H9 (cell line): Measurements from ENCODE around the gene TASOR2. TPM values are rescaled to one million over a fixed set of nuclear protein-coding genes. Genes with fewer than 3 reads are reported as not detected.

Experiments
- DNase-seq: peaks from one replicate; pipeline ENCODE4 v3.0.0-alpha.2; 2017
- H2AFZ ChIP-seq: one replicate; pipeline ENCODE4 v1.6.1; 2013; ENCODE audit warnings: mild to moderate bottlenecking, low read length, control low read depth, moderate library complexity
- H2AK5ac ChIP-seq: 2 replicates; pipeline ENCODE4 v1.6.1; 2013; ENCODE audit warnings: low read length, control low read depth, mixed read lengths; ENCODE audit not compliant: insufficient read length
- H2BK120ac ChIP-seq: one replicate; pipeline ENCODE4 v1.6.1; 2013; ENCODE audit warnings: low read depth, mild to moderate bottlenecking, low read length, control low read depth, inconsistent platforms; ENCODE audit not compliant: poor library complexity, severe bottlenecking
- H2BK12ac ChIP-seq: 2 replicates; pipeline ENCODE4 v1.6.1; 2013; ENCODE audit warnings: low read length, control low read depth, mixed read lengths, low read depth; ENCODE audit not compliant: insufficient read length
- H2BK15ac ChIP-seq: 2 replicates; pipeline ENCODE4 v1.6.1; 2013; ENCODE audit warnings: low read depth, low read length, control low read depth
- H2BK20ac ChIP-seq: one replicate; pipeline ENCODE4 v1.6.1; 2013; ENCODE audit warnings: low read depth, mild to moderate bottlenecking, low read length, control low read depth, inconsistent platforms; ENCODE audit not compliant: poor library complexity, severe bottlenecking
- H2BK5ac ChIP-seq: 2 replicates; pipeline ENCODE4 v1.6.1; 2013; ENCODE audit warnings: low read length, control low read depth, mixed read lengths; ENCODE audit not compliant: insufficient read length
- H3K14ac ChIP-seq: 2 replicates; pipeline ENCODE4 v1.6.1; 2013; ENCODE audit warnings: low read length, control low read depth; ENCODE audit not compliant: insufficient read depth
- H3K18ac ChIP-seq: 2 replicates; pipeline ENCODE4 v1.6.1; 2013; ENCODE audit warnings: low read depth, mild to moderate bottlenecking, mixed read lengths, low read length, control low read depth; ENCODE audit not compliant: insufficient read length
- H3K23ac ChIP-seq: 2 replicates; pipeline ENCODE4 v1.6.1; 2013; ENCODE audit warnings: low read length, control low read depth, mixed read lengths, low read depth; ENCODE audit not compliant: insufficient read length
- H3K23me2 ChIP-seq: 2 replicates; pipeline ENCODE4 v1.6.1; 2013; ENCODE audit warnings: low read depth, mild to moderate bottlenecking, mixed read lengths, low read length, control low read depth; ENCODE audit not compliant: insufficient read length, poor library complexity, severe bottlenecking
- H3K27ac ChIP-seq: 2 replicates; pipeline ENCODE4 v1.5.1; 2013; ENCODE audit warnings: low read length, control low read depth, mixed read lengths, low read depth; ENCODE audit not compliant: insufficient read length
- H3K27me3 ChIP-seq: 2 replicates; pipeline ENCODE4 v1.6.1; 2013; ENCODE audit warnings: low read length, control low read depth, inconsistent platforms; ENCODE audit not compliant: insufficient read depth
- H3K4ac ChIP-seq: 2 replicates; pipeline ENCODE4 v1.6.1; 2013; ENCODE audit warnings: low read depth, mild to moderate bottlenecking, control low read depth, inconsistent platforms, low read length, moderate library complexity
- H3K4me1 ChIP-seq: 2 replicates; pipeline ENCODE4 v1.6.1; 2013; ENCODE audit warnings: low read length, control low read depth, inconsistent platforms; ENCODE audit not compliant: insufficient read depth
- H3K4me2 ChIP-seq: 2 replicates; pipeline ENCODE4 v1.6.1; 2013; ENCODE audit warnings: low read length, control low read depth, mixed read lengths; ENCODE audit not compliant: insufficient read length, insufficient read depth
- H3K56ac ChIP-seq: 2 replicates; pipeline ENCODE4 v1.6.1; 2013; ENCODE audit warnings: low read depth, mild to moderate bottlenecking, mixed read lengths, low read length, control low read depth; ENCODE audit not compliant: insufficient read length
- H3K79me1 ChIP-seq: 2 replicates; pipeline ENCODE4 v1.6.1; 2013; ENCODE audit warnings: low read depth, mild to moderate bottlenecking, moderate library complexity, low read length, control low read depth, inconsistent platforms; ENCODE audit not compliant: insufficient read depth, poor library complexity, severe bottlenecking
- H3K79me2 ChIP-seq: 2 replicates; pipeline ENCODE4 v1.6.1; 2013; ENCODE audit warnings: low read length, control low read depth, inconsistent platforms; ENCODE audit not compliant: insufficient read depth
- H3K9ac ChIP-seq: 2 replicates; pipeline ENCODE4 v1.6.1; 2013; ENCODE audit warnings: low read length, control low read depth, mixed read lengths; ENCODE audit not compliant: insufficient read length; ENCODE audit errors: extremely low read depth
- H3K9me3 ChIP-seq: one replicate; pipeline ENCODE4 v1.6.1; 2013; ENCODE audit warnings: low read depth, low read length, inconsistent platforms; ENCODE audit not compliant: control insufficient read depth
- H3T11ph ChIP-seq: one replicate; pipeline ENCODE4 v1.6.1; 2013; ENCODE audit warnings: mild to moderate bottlenecking, low read length, control low read depth, inconsistent platforms
- H4K20me1 ChIP-seq: one replicate; pipeline ENCODE4 v1.6.1; 2013; ENCODE audit not compliant: control insufficient read depth, insufficient read length, insufficient read depth
- H4K5ac ChIP-seq: 2 replicates; pipeline ENCODE4 v1.6.1; 2013; ENCODE audit warnings: low read depth, mild to moderate bottlenecking, mixed read lengths, low read length, control low read depth; ENCODE audit not compliant: insufficient read length
- H4K8ac ChIP-seq: replicated peaks from 2 replicates; pipeline ENCODE4 v1.6.1; 2013; ENCODE audit warnings: low read length, control low read depth, mixed read lengths, low read depth; ENCODE audit not compliant: insufficient read length
- H4K91ac ChIP-seq: 2 replicates; pipeline ENCODE4 v1.6.1; 2013; ENCODE audit warnings: low read depth, mild to moderate bottlenecking, moderate library complexity, mixed read lengths, low read length, control low read depth; ENCODE audit not compliant: insufficient read length
- H3K27ac Mint-ChIP-seq, 3 experiments: 2 replicates in 2 of 3; 3 replicates in 1 of 3; pipeline ENCODE4 v1.8.0; 2020 to 2021; ENCODE audit warnings: mixed read lengths in 3 of 3, mild to moderate bottlenecking in 1 of 3, moderate library complexity in 1 of 3
- H3K27me3 Mint-ChIP-seq: 2 replicates; pipeline ENCODE4 v1.8.0; 2021; ENCODE audit warnings: low read depth, mild to moderate bottlenecking, moderate library complexity, mixed read lengths
- H3K36me3 Mint-ChIP-seq, 3 experiments: 2 replicates in 2 of 3; 3 replicates in 1 of 3; pipeline ENCODE4 v1.8.0; 2020 to 2021; ENCODE audit warnings: low read depth in 3 of 3, mixed read lengths in 3 of 3; ENCODE audit not compliant: insufficient read depth in 1 of 3
- H3K4me1 Mint-ChIP-seq, 2 experiments: 2 replicates each; pipeline ENCODE4 v1.8.0; 2020; ENCODE audit warnings: mixed read lengths in 2 of 2
- H3K4me3 Mint-ChIP-seq, 2 experiments: 2 replicates in 1 of 2; 3 replicates in 1 of 2; pipeline ENCODE4 v1.8.0; 2020 to 2021; ENCODE audit warnings: mild to moderate bottlenecking in 2 of 2, mixed read lengths in 2 of 2, moderate library complexity in 1 of 2
- H3K9me3 Mint-ChIP-seq, 2 experiments: 2 replicates in 1 of 2; 3 replicates in 1 of 2; pipeline ENCODE4 v1.8.0; 2020; ENCODE audit warnings: mild to moderate bottlenecking in 2 of 2, mixed read lengths in 2 of 2, moderate library complexity in 1 of 2
- CTCF ChIP-seq: fragments of 200-600 bp; sonication (generic); conservative IDR thresholded peaks from 3 replicates; pipeline ENCODE4 v1.8.0; 2021; ENCODE audit warnings: antibody characterized with exemption, mild to moderate bottlenecking
- WGBS: extraction: QIAGEN DNeasy Blood & Tissue Kit; methylation state at CpG from one replicate; pipeline ENCODE4 v1.1.7; 2013; ENCODE audit warnings: missing lambda C conversion rate, low lambda C conversion rate, mixed read lengths; ENCODE audit not compliant: insufficient read length; ENCODE audit errors: extremely low coverage; 5-methylcytosine and 5-hydroxymethylcytosine counted together
- total RNA-seq: library from RNA; stranded (reverse); gene quantifications from 2 replicates; pipeline ENCODE4 v1.2.1, GENCODE V29; 2021

Gene TASOR2
- total RNA-seq, 1 experiment from 2014 or later = 64.5 TPM

DNA sequence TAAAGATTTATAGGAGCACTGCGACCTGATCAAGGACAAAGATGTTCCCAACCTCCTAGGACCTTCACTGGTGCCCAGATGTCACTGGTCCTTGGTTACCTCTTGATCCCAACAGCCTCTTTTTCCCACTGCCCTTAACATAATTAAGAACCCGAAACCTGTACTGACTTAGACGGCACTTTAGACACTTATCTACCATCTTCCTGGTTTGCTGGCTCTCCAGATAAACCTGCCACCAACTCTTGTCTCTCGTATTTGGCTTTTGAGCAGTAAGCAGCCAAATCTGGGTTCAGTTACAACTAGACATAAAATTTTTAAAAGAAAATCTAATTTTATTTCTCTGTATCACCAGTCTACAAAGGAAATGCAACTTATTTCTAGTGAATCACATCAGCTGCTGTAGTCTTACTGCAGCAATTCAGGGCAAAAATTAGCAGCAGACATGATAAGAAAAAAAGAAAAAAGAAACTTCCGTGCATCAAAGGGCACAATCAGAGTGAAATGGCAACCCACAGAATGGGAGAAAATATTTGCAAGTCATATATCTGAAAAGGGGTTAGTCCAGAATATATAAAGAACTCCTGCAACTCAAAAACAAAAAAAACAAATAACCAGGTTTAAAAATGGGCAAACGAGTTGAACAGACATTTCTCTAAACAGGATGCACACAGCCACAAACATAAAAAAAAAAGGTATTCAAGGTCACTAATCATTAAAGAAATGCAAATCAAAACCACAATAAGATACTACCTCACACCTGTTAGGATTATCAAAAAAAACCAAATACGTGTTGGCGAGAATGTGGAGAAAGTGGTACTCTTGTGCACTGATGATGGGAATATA lies 27.7 kb upstream of the TASOR2 start:
- peaks cover 3% of the 10 kb centered on the region for H4K20me1 ChIP-seq
- no peaks in the 10 kb centered on the region for H3K79me1 ChIP-seq
- no peak overlapping the region for H4K8ac ChIP-seq
- H3K4ac ChIP-seq = no peak overlapping the region
- no peak overlapping the region for H3K14ac ChIP-seq
- H3K4me1 ChIP-seq = no peaks in the 10 kb centered on the region; the same call in 1 of the 2 replicates
- no peak overlapping the region for H3K56ac ChIP-seq
- no peak overlapping the region for H3T11ph ChIP-seq
- H3K23ac ChIP-seq = no peak overlapping the region
- no peak for TF ChIP-seq CTCF
- no peak overlapping the region for H2BK20ac ChIP-seq
- Mint-ChIP-seq H3K27ac (peak overlapping the region in 1 of 3 experiments; percentile 49; a peak in 1 of 7 replicates), H3K36me3 (peaks cover 0 to 2% (median 0%) of the 10 kb centered on the region in 3 experiments; a peak in 2 of 7 replicates), H3K4me3 (no peak overlapping the region), H3K4me1 (peaks cover 30 to 44% of the 10 kb centered on the region in 2 experiments), H3K27me3 (no peaks in the 10 kb centered on the region; the same call in 1 of the 2 replicates), H3K9me3 (no peaks in the 10 kb centered on the region)
- H3K23me2 ChIP-seq = no peaks in the 10 kb centered on the region
- WGBS = no CpG with 5 or more reads among the region's 8 CpGs
- H2BK12ac ChIP-seq = no peak overlapping the region
- H3K79me2 ChIP-seq = peaks cover 1% of the 10 kb centered on the region; the same call in 1 of the 2 replicates
- no peak overlapping the region for H3K9ac ChIP-seq
- H2BK5ac ChIP-seq = no peak overlapping the region
- no peak overlapping the region for H3K27ac ChIP-seq
- H2BK15ac ChIP-seq = no peak overlapping the region
- H2AFZ ChIP-seq = no peak overlapping the region
- no peak overlapping the region for H3K18ac ChIP-seq
- H3K4me2 ChIP-seq = no peak overlapping the region
- H2BK120ac ChIP-seq = no peak overlapping the region
- H4K91ac ChIP-seq = no peak overlapping the region
- H4K5ac ChIP-seq = no peak overlapping the region
- no peak overlapping the region for H2AK5ac ChIP-seq
- no peaks in the 10 kb centered on the region for H3K27me3 ChIP-seq
- DNase-seq = no peak
- H3K9me3 ChIP-seq = no peaks in the 10 kb centered on the region
